IPS-NIHi7 (cell line): Measurements from ENCODE around the gene PAPPA.

Experiments
- DNase-seq: peaks from one replicate; pipeline ENCODE4 v3.0.0; 2012; ENCODE audit warnings: mixed read lengths; ENCODE audit errors: extremely low spot score

Gene PAPPA

GRCh38 chr9:116316246-116316645, 162.7 kb downstream of the PAPPA start:
- DNase-seq: no peak

- no peak for DNase-seq
Measured at GRCh38 chr9:116317503-116317902, 163.9 kb downstream of the PAPPA start.

GRCh38 chr9:116318468-116319374, 165.1 kb downstream of the PAPPA start:
- DNase-seq: peak; percentile 40

GRCh38 chr9:116319480-116319879, 165.9 kb downstream of the PAPPA start:
- no peak for DNase-seq

- DNase-seq: no peak
Measured at GRCh38 chr9:116320290-116320689, 166.7 kb downstream of the PAPPA start.

- DNase-seq: no peak
Measured at GRCh38 chr9:116322521-116322920, 168.9 kb downstream of the PAPPA start.

- DNase-seq: peak; percentile 34
Measured at GRCh38 chr9:116323012-116323411, 169.4 kb downstream of the PAPPA start.

GRCh38 chr9:116323571-116323970, 170.0 kb downstream of the PAPPA start:
- DNase-seq: no peak

GRCh38 chr9:116325924-116326323, 172.3 kb downstream of the PAPPA start:
- DNase-seq: no peak

GRCh38 chr9:116327701-116328405, 174.3 kb downstream of the PAPPA start:
- no peak for DNase-seq

- DNase-seq: no peak
Measured at GRCh38 chr9:116329470-116329869, 175.9 kb downstream of the PAPPA start.

- peak; percentile 36 for DNase-seq
Measured at GRCh38 chr9:116331241-116331640, 177.7 kb downstream of the PAPPA start.

GRCh38 chr9:116332090-116332489, 178.5 kb downstream of the PAPPA start:
- no peak for DNase-seq

- DNase-seq: no peak
Measured at GRCh38 chr9:116333254-116333653, 179.7 kb downstream of the PAPPA start.

- DNase-seq: no peak
Measured at GRCh38 chr9:116334546-116335150, 181.1 kb downstream of the PAPPA start.

GRCh38 chr9:116335392-116335791, 181.8 kb downstream of the PAPPA start:
- DNase-seq: no peak

GRCh38 chr9:116336133-116336862, 182.7 kb downstream of the PAPPA start:
- DNase-seq: no peak

- DNase-seq: peak; percentile 46
Measured at GRCh38 chr9:116337015-116337414, 183.4 kb downstream of the PAPPA start.

GRCh38 chr9:116340270-116340669, 186.7 kb downstream of the PAPPA start:
- DNase-seq: no peak

GRCh38 chr9:116342061-116342460, 188.5 kb downstream of the PAPPA start:
- DNase-seq: no peak

GRCh38 chr9:116342941-116343340, 189.3 kb downstream of the PAPPA start:
- DNase-seq: no peak

- no peak for DNase-seq
Measured at GRCh38 chr9:116344416-116344815, 190.8 kb downstream of the PAPPA start.
